HEK293 (cell line): ENCODE measurements around the gene SLC22A4.

Experiments used
- CTCF ChIA-PET: fragments of 350-600 bp; formaldehyde crosslinking; extraction: SDS; loops from one replicate; lab custom pipeline; 2021; ENCODE audit warnings: antibody characterized with exemption; lab: Yijun Ruan, JAX
- POLR2A ChIA-PET: fragments of 300-600 bp; formaldehyde crosslinking; extraction: SDS; loops from one replicate; lab custom pipeline; 2020; ENCODE audit warnings: antibody characterized with exemption, inconsistent platforms; lab: Yijun Ruan, JAX
- H3K27ac ChIP-seq: fragments of 200-500 bp; sonication (Bioruptor generic); 2 replicates; pipeline ENCODE4 v1.5.1; 2014; ENCODE audit warnings: low read depth, low read length, control low read depth, inconsistent platforms; ENCODE audit errors: extremely low read depth
- H3K36me3 ChIP-seq, 2 experiments: fragments of 200-500 bp in 1 of 2; sonication (Bioruptor generic) in 1 of 2; 1 replicate in 1 of 2; 2 replicates in 1 of 2; pipeline ENCODE4 v1.5.1; 2014 to 2017; ENCODE audit warnings: inconsistent platforms in 2 of 2, low read length in 2 of 2; ENCODE audit not compliant: control insufficient read depth in 2 of 2, insufficient read depth in 1 of 2
- H3K4me1 ChIP-seq: fragments of 200-500 bp; sonication (Bioruptor generic); 2 replicates; pipeline ENCODE4 v1.5.1; 2014; ENCODE audit warnings: mild to moderate bottlenecking, low read length, inconsistent platforms; ENCODE audit not compliant: control insufficient read depth, insufficient read depth
- H3K4me3 ChIP-seq: 2 replicates; pipeline ENCODE4 v1.5.1; 2011; ENCODE audit warnings: low read depth, mild to moderate bottlenecking, control low read depth, low read length, moderate library complexity
- H3K9me3 ChIP-seq: fragments of 200-500 bp; sonication (Bioruptor generic); 2 replicates; pipeline ENCODE4 v1.5.1; 2014; ENCODE audit warnings: low read depth, low read length, inconsistent platforms; ENCODE audit not compliant: control insufficient read depth, insufficient read depth
- GFI1B ChIP-seq: fragments of 450-650 bp; formaldehyde crosslinking; IDR thresholded peaks from 2 replicates; pipeline ENCODE4 v1.5.1; 2016; ENCODE audit warnings: missing biosample characterization, missing genetic modification characterization
- GLI2 ChIP-seq: fragments of 450-650 bp; formaldehyde crosslinking; IDR thresholded peaks from 2 replicates; pipeline ENCODE4; 2017; ENCODE audit warnings: missing biosample characterization, missing genetic modification characterization, low read depth, borderline replicate concordance
- GLIS2 ChIP-seq: fragments of 450-650 bp; formaldehyde crosslinking; IDR thresholded peaks from 2 replicates; pipeline ENCODE4 v1.5.1; 2016; ENCODE audit warnings: missing biosample characterization, missing genetic modification characterization
- KLF9 ChIP-seq: fragments of 450-650 bp; formaldehyde crosslinking; IDR thresholded peaks from 2 replicates; pipeline ENCODE4 v1.5.1; 2016; ENCODE audit warnings: missing biosample characterization, missing genetic modification characterization, low read depth
- MYNN ChIP-seq: fragments of 450-650 bp; formaldehyde crosslinking; IDR thresholded peaks from 2 replicates; pipeline ENCODE4 v1.5.1; 2016; ENCODE audit warnings: missing biosample characterization, missing genetic modification characterization, borderline replicate concordance
- MZF1 ChIP-seq: fragments of 450-650 bp; formaldehyde crosslinking; IDR thresholded peaks from 2 replicates; pipeline ENCODE4 v1.5.1; 2017; ENCODE audit warnings: missing biosample characterization, missing genetic modification characterization, borderline replicate concordance
- OVOL3 ChIP-seq: fragments of 450-650 bp; formaldehyde crosslinking; IDR thresholded peaks from 2 replicates; pipeline ENCODE4 v1.5.1; 2016; ENCODE audit warnings: missing biosample characterization, missing genetic modification characterization
- ZFP3 ChIP-seq: fragments of 450-650 bp; formaldehyde crosslinking; IDR thresholded peaks from 2 replicates; pipeline ENCODE4 v1.5.1; 2016; ENCODE audit warnings: low read depth, missing biosample characterization, missing genetic modification characterization
- ZNF132 ChIP-seq: fragments of 450-650 bp; formaldehyde crosslinking; IDR thresholded peaks from 2 replicates; pipeline ENCODE4 v1.5.1; 2017; ENCODE audit warnings: missing biosample characterization, missing genetic modification characterization, borderline replicate concordance
- ZNF138 ChIP-seq: fragments of 450-650 bp; formaldehyde crosslinking; IDR thresholded peaks from 2 replicates; pipeline ENCODE4 v1.5.1; 2016; ENCODE audit warnings: missing biosample characterization, missing genetic modification characterization, borderline replicate concordance
- ZNF175 ChIP-seq: fragments of 450-650 bp; formaldehyde crosslinking; IDR thresholded peaks from 2 replicates; pipeline ENCODE4 v1.5.1; 2016; ENCODE audit warnings: missing biosample characterization, missing genetic modification characterization
- ZNF37A ChIP-seq: fragments of 450-650 bp; IDR thresholded peaks from 2 replicates; pipeline ENCODE4 v1.5.1; 2018; ENCODE audit warnings: missing biosample characterization, missing genetic modification characterization
- ZNF404 ChIP-seq: fragments of 450-650 bp; formaldehyde crosslinking; IDR thresholded peaks from 2 replicates; pipeline ENCODE4 v1.5.1; 2017; ENCODE audit warnings: missing biosample characterization, missing genetic modification characterization
- ZNF473 ChIP-seq: fragments of 450-650 bp; formaldehyde crosslinking; IDR thresholded peaks from 2 replicates; pipeline ENCODE4 v1.5.1; 2017; ENCODE audit warnings: missing biosample characterization, missing genetic modification characterization
- ZNF544 ChIP-seq: fragments of 450-650 bp; formaldehyde crosslinking; IDR thresholded peaks from 2 replicates; pipeline ENCODE4 v1.5.0; 2017; ENCODE audit warnings: missing biosample characterization, missing genetic modification characterization
- ZNF623 ChIP-seq: fragments of 450-650 bp; formaldehyde crosslinking; IDR thresholded peaks from 2 replicates; pipeline ENCODE4 v1.5.1; 2016; ENCODE audit warnings: missing biosample characterization, missing genetic modification characterization
- TF ChIP-seq, protein P1 (sequence below): fragments of 450-650 bp; formaldehyde crosslinking; IDR thresholded peaks from 2 replicates; pipeline ENCODE4 v1.5.1; 2016; ENCODE audit warnings: missing biosample characterization, missing genetic modification characterization
- TF ChIP-seq, protein P2 (sequence below): fragments of 450-650 bp; formaldehyde crosslinking; IDR thresholded peaks from 2 replicates; pipeline ENCODE4 v1.5.1; 2016; ENCODE audit warnings: missing biosample characterization, missing genetic modification characterization
- TF ChIP-seq, protein P3 (sequence below): fragments of 450-650 bp; formaldehyde crosslinking; IDR thresholded peaks from 2 replicates; pipeline ENCODE4 v1.5.1; 2016; ENCODE audit warnings: missing biosample characterization, missing genetic modification characterization
- TF ChIP-seq, protein P4 (sequence below): fragments of 450-650 bp; formaldehyde crosslinking; IDR thresholded peaks from 2 replicates; pipeline ENCODE4 v1.5.1; 2016; ENCODE audit warnings: missing biosample characterization, missing genetic modification characterization, borderline replicate concordance
- TF ChIP-seq, protein P5 (sequence below): fragments of 450-650 bp; formaldehyde crosslinking; IDR thresholded peaks from 2 replicates; pipeline ENCODE4 v1.5.1; 2016; ENCODE audit warnings: missing biosample characterization, missing genetic modification characterization

SLC22A4 gene

DNA sequence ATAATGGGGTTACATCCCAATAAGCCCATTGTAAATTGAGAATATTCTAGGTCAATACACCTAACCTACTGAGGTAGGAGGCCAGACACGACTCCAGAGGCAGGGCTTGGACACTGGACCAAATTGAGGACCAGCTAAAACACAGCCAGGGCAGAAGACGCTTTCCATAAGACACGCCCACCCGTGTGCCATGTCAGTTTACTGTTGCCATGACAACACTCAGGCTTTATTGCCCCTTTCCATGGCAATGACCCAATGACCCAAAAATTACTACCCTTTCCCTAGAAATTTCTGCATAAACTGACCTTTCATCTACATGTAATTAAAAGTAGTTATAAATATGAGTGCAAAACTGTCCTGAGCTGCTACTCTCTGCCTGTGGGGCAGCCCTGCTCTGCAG is 31.5 kb downstream of the SLC22A4 start:
- no peak overlapping the region for H3K27ac ChIP-seq
- TF ChIP-seq, protein P1, sequence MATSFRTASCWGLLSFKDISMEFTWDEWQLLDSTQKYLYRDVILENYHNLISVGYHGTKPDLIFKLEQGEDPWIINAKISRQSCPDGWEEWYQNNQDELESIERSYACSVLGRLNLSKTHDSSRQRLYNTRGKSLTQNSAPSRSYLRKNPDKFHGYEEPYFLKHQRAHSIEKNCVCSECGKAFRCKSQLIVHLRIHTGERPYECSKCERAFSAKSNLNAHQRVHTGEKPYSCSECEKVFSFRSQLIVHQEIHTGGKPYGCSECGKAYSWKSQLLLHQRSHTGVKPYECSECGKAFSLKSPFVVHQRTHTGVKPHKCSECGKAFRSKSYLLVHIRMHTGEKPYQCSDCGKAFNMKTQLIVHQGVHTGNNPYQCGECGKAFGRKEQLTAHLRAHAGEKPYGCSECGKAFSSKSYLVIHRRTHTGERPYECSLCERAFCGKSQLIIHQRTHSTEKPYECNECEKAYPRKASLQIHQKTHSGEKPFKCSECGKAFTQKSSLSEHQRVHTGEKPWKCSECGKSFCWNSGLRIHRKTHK (tag by site-specific recombination): no peak
- TF ChIP-seq, protein P2, sequence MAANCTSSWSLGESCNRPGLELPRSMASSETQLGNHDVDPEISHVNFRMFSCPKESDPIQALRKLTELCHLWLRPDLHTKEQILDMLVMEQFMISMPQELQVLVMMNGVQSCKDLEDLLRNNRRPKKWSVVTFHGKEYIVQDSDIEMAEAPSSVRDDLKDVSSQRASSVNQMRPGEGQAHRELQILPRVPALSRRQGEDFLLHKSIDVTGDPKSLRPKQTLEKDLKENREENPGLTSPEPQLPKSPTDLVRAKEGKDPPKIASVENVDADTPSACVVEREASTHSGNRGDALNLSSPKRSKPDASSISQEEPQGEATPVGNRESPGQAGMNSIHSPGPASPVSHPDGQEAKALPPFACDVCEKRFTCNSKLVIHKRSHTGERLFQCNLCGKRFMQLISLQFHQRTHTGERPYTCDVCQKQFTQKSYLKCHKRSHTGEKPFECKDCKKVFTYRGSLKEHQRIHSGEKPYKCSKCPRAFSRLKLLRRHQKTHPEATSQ (tag by site-specific recombination): no peak
- TF ChIP-seq GLIS2 (tag by site-specific recombination): no peak
- TF ChIP-seq KLF9 (tag by site-specific recombination): peak; percentile 23; the same call in 1 of the 2 replicates
- CTCF ChIA-PET: no interaction called here
- H3K4me1 ChIP-seq: no peaks in the 10 kb centered on the region
- H3K36me3 ChIP-seq: peaks cover 0 to 7% of the 10 kb centered on the region in 2 experiments; a peak in 1 of 3 replicates
- H3K4me3 ChIP-seq: no peak overlapping the region
- POLR2A ChIA-PET: no interaction called here
- no peaks in the 10 kb centered on the region for H3K9me3 ChIP-seq

DNA sequence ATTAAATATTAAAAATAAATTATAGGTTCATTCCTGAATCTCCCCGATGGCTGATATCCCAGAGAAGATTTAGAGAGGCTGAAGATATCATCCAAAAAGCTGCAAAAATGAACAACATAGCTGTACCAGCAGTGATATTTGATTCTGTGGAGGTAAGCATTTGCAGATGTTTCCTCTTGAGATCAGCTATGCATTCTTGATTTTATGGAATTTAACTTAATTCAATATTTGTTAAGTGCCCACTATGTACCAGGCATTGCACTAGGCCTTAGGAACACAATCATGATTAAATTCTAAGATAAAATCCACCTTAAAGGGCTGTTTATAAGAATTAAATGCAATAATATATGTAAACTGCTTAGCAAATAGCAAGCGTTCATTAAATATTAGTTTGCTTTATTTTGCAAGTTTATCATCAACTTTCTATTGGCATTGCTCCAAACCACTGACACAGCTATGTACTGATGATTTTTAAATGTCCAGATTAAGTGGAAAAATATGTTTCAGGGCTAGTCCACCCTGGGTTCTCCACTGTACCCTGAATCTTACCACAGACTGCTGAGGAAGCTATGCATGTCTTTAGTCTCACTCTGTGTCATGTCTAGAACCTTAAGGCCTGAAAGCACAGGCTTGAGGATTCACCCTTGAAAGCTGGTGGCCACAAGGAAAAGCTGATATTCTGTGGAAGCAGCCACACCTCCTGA is 33.2 kb downstream of the SLC22A4 start:
- H3K4me1 ChIP-seq: no peaks in the 10 kb centered on the region
- H3K36me3 ChIP-seq: peaks cover 0 to 4% of the 10 kb centered on the region in 2 experiments; a peak in 1 of 3 replicates
- H3K9me3 ChIP-seq: no peaks in the 10 kb centered on the region
- CTCF ChIA-PET: interaction anchor here (0.7 kb wide), 1 partner anchor 35 kb away, joined by 3 read pairs; no protein-coding TSS in a partner anchor
- no peak overlapping the region for H3K4me3 ChIP-seq
- POLR2A ChIA-PET: interaction anchor here (1.3 kb wide), 1 partner anchor 33 kb away, joined by 4 read pairs; the partner anchor contains the start of gene SLC22A4
- no peak overlapping the region for H3K27ac ChIP-seq
- TF ChIP-seq ZNF175 (tag by site-specific recombination): no peak
- TF ChIP-seq ZNF404 (tag by site-specific recombination): no peak
- no peak for TF ChIP-seq OVOL3 (tag by site-specific recombination)
- TF ChIP-seq ZNF544 (tag by site-specific recombination): no peak
- TF ChIP-seq, protein P3, sequence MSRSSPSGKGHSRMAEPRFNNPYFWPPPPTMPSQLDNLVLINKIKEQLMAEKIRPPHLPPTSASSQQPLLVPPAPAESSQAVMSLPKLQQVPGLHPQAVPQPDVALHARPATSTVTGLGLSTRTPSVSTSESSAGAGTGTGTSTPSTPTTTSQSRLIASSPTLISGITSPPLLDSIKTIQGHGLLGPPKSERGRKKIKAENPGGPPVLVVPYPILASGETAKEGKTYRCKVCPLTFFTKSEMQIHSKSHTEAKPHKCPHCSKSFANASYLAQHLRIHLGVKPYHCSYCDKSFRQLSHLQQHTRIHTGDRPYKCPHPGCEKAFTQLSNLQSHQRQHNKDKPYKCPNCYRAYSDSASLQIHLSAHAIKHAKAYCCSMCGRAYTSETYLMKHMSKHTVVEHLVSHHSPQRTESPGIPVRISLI (tag by site-specific recombination): no peak
- TF ChIP-seq GLI2 (tag by site-specific recombination): no peak
- TF ChIP-seq ZFP3: no peak
- no peak for TF ChIP-seq ZNF138 (tag by site-specific recombination)
- TF ChIP-seq, protein P4, sequence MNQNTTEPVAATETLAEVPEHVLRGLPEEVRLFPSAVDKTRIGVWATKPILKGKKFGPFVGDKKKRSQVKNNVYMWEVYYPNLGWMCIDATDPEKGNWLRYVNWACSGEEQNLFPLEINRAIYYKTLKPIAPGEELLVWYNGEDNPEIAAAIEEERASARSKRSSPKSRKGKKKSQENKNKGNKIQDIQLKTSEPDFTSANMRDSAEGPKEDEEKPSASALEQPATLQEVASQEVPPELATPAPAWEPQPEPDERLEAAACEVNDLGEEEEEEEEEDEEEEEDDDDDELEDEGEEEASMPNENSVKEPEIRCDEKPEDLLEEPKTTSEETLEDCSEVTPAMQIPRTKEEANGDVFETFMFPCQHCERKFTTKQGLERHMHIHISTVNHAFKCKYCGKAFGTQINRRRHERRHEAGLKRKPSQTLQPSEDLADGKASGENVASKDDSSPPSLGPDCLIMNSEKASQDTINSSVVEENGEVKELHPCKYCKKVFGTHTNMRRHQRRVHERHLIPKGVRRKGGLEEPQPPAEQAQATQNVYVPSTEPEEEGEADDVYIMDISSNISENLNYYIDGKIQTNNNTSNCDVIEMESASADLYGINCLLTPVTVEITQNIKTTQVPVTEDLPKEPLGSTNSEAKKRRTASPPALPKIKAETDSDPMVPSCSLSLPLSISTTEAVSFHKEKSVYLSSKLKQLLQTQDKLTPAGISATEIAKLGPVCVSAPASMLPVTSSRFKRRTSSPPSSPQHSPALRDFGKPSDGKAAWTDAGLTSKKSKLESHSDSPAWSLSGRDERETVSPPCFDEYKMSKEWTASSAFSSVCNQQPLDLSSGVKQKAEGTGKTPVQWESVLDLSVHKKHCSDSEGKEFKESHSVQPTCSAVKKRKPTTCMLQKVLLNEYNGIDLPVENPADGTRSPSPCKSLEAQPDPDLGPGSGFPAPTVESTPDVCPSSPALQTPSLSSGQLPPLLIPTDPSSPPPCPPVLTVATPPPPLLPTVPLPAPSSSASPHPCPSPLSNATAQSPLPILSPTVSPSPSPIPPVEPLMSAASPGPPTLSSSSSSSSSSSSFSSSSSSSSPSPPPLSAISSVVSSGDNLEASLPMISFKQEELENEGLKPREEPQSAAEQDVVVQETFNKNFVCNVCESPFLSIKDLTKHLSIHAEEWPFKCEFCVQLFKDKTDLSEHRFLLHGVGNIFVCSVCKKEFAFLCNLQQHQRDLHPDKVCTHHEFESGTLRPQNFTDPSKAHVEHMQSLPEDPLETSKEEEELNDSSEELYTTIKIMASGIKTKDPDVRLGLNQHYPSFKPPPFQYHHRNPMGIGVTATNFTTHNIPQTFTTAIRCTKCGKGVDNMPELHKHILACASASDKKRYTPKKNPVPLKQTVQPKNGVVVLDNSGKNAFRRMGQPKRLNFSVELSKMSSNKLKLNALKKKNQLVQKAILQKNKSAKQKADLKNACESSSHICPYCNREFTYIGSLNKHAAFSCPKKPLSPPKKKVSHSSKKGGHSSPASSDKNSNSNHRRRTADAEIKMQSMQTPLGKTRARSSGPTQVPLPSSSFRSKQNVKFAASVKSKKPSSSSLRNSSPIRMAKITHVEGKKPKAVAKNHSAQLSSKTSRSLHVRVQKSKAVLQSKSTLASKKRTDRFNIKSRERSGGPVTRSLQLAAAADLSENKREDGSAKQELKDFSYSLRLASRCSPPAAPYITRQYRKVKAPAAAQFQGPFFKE (tag by site-specific recombination): no peak
- no peak for TF ChIP-seq ZNF37A (tag by site-specific recombination)
- TF ChIP-seq MYNN (tag by site-specific recombination): no peak
- no peak for TF ChIP-seq ZNF623
- TF ChIP-seq, protein P5, sequence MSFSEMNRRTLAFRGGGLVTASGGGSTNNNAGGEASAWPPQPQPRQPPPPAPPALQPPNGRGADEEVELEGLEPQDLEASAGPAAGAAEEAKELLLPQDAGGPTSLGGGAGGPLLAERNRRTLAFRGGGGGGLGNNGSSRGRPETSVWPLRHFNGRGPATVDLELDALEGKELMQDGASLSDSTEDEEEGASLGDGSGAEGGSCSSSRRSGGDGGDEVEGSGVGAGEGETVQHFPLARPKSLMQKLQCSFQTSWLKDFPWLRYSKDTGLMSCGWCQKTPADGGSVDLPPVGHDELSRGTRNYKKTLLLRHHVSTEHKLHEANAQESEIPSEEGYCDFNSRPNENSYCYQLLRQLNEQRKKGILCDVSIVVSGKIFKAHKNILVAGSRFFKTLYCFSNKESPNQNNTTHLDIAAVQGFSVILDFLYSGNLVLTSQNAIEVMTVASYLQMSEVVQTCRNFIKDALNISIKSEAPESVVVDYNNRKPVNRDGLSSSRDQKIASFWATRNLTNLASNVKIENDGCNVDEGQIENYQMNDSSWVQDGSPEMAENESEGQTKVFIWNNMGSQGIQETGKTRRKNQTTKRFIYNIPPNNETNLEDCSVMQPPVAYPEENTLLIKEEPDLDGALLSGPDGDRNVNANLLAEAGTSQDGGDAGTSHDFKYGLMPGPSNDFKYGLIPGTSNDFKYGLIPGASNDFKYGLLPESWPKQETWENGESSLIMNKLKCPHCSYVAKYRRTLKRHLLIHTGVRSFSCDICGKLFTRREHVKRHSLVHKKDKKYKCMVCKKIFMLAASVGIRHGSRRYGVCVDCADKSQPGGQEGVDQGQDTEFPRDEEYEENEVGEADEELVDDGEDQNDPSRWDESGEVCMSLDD (tag by site-specific recombination): no peak
- no peak for TF ChIP-seq MZF1
- no peak for TF ChIP-seq ZNF132
- TF ChIP-seq ZNF473: no peak
- no peak for TF ChIP-seq GFI1B (tag by site-specific recombination)
